SH-SY5Y (cell line): ENCODE measurements around the gene CAMLG.

ENCODE experiments used
- GATA2 ChIP-seq: IDR thresholded peaks from 2 replicates; pipeline ENCODE4 v1.6.1; 2011; ENCODE audit warnings: mild to moderate bottlenecking, low read depth, low read length
- GATA3 ChIP-seq: IDR thresholded peaks from 2 replicates; pipeline ENCODE4 v1.6.1; 2011; ENCODE audit warnings: low read depth, mild to moderate bottlenecking, low read length, moderate library complexity

DNA sequence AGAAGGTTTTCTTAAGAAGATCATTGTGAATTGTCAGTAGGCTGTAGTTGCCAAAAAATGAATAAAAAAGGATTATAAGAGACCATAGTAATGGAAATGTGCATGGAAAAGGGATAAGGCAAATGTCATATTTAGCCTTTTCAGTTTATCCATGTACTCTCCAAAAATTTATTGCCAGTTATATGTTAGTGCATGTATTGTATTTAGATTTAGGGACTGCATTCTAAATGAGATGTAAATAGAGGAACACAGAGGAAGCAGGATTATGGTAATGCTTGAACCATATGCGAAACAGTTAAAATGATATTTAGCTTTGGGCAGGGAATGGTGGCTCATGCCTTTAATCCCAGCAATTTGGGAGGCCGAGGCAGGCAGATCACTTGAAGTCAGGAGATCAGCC is 53.2 kb downstream of the CAMLG start:
- TF ChIP-seq GATA2 = no peak
- TF ChIP-seq GATA3 = no peak
